GM19193 (cell line): ENCODE data around the gene ACTG1.

ENCODE experiments used
- POLR2A ChIP-seq: IDR thresholded peaks from 4 replicates; pipeline ENCODE4 v1.6.1; 2011; ENCODE audit not compliant: insufficient read depth, insufficient read length; ENCODE audit errors: extremely low read depth

ACTG1 gene

GRCh38 chr17:81538651-81539570 is 26.3 kb upstream of the ACTG1 start:
- TF ChIP-seq POLR2A, result no peak

GRCh38 chr17:81537856-81538555 is 25.4 kb upstream of the ACTG1 start:
- TF ChIP-seq POLR2A, result no peak

- TF ChIP-seq POLR2A, result no peak
These were observed 24.8 kb upstream of the ACTG1 start for GRCh38 chr17:81537343-81537855.

GRCh38 chr17:81536299-81537290 is 24.0 kb upstream of the ACTG1 start:
- no peak for TF ChIP-seq POLR2A

- no peak for TF ChIP-seq POLR2A
These were observed 23.1 kb upstream of the ACTG1 start for GRCh38 chr17:81535480-81536298.

DNA sequence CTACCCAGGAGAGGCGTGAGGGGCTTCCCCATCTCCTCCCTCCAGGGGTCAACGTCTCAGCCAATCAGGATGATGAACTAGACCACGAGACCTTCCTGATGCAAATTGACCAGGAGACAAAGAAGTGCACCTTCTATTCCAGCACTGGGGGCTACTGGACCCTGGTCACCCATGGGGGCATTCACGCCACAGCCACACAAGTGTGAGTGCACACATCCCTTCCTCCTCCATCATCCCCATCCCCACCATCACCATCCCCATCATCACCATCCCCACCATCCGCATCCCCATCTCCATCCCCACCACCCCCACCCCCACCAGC is 22.4 kb upstream of the ACTG1 start:
- TF ChIP-seq POLR2A, result no peak

GRCh38 chr17:81534157-81535006 is 21.8 kb upstream of the ACTG1 start:
- no peak for TF ChIP-seq POLR2A

GRCh38 chr17:81533339-81534141 is 20.9 kb upstream of the ACTG1 start:
- no peak for TF ChIP-seq POLR2A

GRCh38 chr17:81532490-81533287 is 20.1 kb upstream of the ACTG1 start:
- no peak for TF ChIP-seq POLR2A

DNA sequence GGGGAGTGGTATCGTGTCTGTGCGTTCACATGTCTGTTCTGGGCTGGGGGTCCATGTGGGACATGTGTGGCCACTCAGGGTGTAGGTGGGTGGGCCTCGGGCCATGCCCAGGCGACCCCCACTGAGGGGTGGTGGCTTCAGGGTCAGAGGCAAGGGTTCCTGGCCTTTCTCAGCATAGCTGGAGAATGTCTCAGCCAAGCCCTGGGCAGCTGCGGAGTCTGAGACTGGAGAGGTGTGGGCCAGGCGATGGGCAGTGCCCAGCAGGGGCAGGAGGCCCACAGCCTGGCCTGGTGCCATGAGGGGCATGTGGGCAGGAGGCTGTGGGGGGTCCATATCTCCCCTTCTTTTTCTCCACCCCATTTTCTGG is 16.8 kb upstream of the ACTG1 start:
- TF ChIP-seq POLR2A, result no peak

DNA sequence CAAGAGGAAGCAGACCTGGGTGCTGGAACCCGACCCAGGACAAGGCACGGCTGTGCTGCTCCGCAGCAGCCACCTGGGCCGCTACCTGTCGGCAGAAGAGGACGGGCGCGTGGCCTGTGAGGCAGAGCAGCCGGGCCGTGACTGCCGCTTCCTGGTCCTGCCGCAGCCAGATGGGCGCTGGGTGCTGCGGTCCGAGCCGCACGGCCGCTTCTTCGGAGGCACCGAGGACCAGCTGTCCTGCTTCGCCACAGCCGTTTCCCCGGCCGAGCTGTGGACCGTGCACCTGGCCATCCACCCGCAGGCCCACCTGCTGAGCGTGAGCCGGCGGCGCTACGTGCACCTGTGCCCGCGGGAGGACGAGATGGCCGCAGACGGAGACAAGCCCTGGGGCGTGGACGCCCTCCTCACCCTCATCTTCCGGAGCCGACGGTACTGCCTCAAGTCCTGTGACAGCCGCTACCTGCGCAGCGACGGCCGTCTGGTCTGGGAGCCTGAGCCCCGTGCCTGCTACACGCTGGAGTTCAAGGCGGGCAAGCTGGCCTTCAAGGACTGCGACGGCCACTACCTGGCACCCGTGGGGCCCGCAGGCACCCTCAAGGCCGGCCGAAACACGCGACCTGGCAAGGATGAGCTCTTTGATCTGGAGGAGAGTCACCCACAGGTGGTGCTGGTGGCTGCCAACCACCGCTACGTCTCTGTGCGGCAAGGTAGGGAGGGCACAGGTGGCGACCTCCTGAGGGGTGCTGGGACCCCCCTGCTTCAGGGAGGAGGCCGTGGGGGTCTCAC is 16.2 kb upstream of the ACTG1 start:
- TF ChIP-seq POLR2A, result no peak
